SK-N-SH (cell line): ENCODE data around the gene PTPA. TPM values are rescaled to one million over a fixed set of nuclear protein-coding genes. Genes with fewer than 3 reads are reported as not detected.

Experiments used
- CTCF ChIA-PET: fragments of 300-600, 350-600 bp; formaldehyde crosslinking; extraction: SDS; loops from one replicate; lab custom pipeline; 2021; lab: Yijun Ruan, JAX
- POLR2A ChIA-PET: fragments of 350-600 bp; sonication (Branson Sonifier 250); formaldehyde crosslinking; extraction: SDS; loops from one replicate; lab custom pipeline; 2020; ENCODE audit warnings: antibody characterized with exemption, inconsistent platforms; lab: Yijun Ruan, JAX
- DNase-seq: peaks from one replicate; pipeline ENCODE4 v3.0.0; 2012
- H2AFZ ChIP-seq: fragments of 200-600 bp; sonication (generic); 2 replicates; pipeline ENCODE4 v1.8.1; 2016; ENCODE audit warnings: antibody characterized with exemption, mild to moderate bottlenecking, low read depth
- H3F3A ChIP-seq: fragments of 200-600 bp; sonication (generic); replicated peaks from 2 replicates; pipeline ENCODE3; 2016; ENCODE audit warnings: antibody characterized with exemption, mild to moderate bottlenecking; ENCODE audit not compliant: insufficient read depth
- H3K27ac ChIP-seq, 2 experiments: fragments of 200-500 bp in 1 of 2; fragments of 200-600 bp in 1 of 2; sonication (Bioruptor generic) in 1 of 2; sonication (generic), shearing (Covaris generic) in 1 of 2; 2 replicates each; pipeline versions ENCODE4 v1.5.1 to v1.6.1; 2014 to 2016; ENCODE audit warnings: low read depth in 2 of 2, inconsistent platforms in 1 of 2, low read length in 1 of 2, mild to moderate bottlenecking in 1 of 2, mixed read lengths in 1 of 2
- H3K27me3 ChIP-seq: fragments of 200-600 bp; sonication (generic), shearing (Covaris generic); 2 replicates; pipeline ENCODE4 v1.6.1; 2016; ENCODE audit warnings: mixed run types; ENCODE audit not compliant: insufficient read depth
- H3K36me3 ChIP-seq, 2 experiments: fragments of 200-500 bp in 1 of 2; fragments of 200-600 bp in 1 of 2; sonication (Bioruptor generic) in 1 of 2; sonication (generic) in 1 of 2; replicated peaks in 1 of 2; 2 replicates each; pipeline versions ENCODE3 to v1.5.1; 2014 to 2016; ENCODE audit warnings: low read length in 1 of 2, mild to moderate bottlenecking in 1 of 2; ENCODE audit not compliant: insufficient read depth in 2 of 2, control insufficient read depth in 1 of 2
- H3K4me1 ChIP-seq, 2 experiments: fragments of 200-500 bp in 1 of 2; fragments of 200-600 bp in 1 of 2; sonication (Bioruptor generic) in 1 of 2; sonication (generic), shearing (Covaris generic) in 1 of 2; 2 replicates each; pipeline versions ENCODE4 v1.5.1 to v1.6.1; 2014 to 2016; ENCODE audit warnings: low read depth in 1 of 2, low read length in 1 of 2, mixed run types in 1 of 2; ENCODE audit not compliant: insufficient read depth in 2 of 2, control insufficient read depth in 1 of 2
- H3K4me2 ChIP-seq: fragments of 200-600 bp; sonication (generic), shearing (Covaris generic); 2 replicates; pipeline ENCODE4 v1.6.1; 2017; ENCODE audit warnings: mixed run types
- H3K4me3 ChIP-seq, 2 experiments: fragments of 200-500 bp in 1 of 2; fragments of 200-600 bp in 1 of 2; sonication (Bioruptor generic) in 1 of 2; sonication (generic), shearing (Covaris generic) in 1 of 2; 2 replicates each; pipeline versions ENCODE4 v1.5.1 to v1.8.1; 2014 to 2016; ENCODE audit warnings: low read depth in 2 of 2, inconsistent platforms in 1 of 2, low read length in 1 of 2, mild to moderate bottlenecking in 1 of 2, mixed read lengths in 1 of 2, moderate library complexity in 1 of 2
- H3K79me2 ChIP-seq: fragments of 200-600 bp; sonication (generic); 2 replicates; pipeline ENCODE4 v1.8.1; 2017; ENCODE audit warnings: mild to moderate bottlenecking; ENCODE audit not compliant: insufficient read depth
- H3K9ac ChIP-seq: fragments of 200-600 bp; sonication (generic); 2 replicates; pipeline ENCODE4 v1.6.1; 2017; ENCODE audit warnings: mixed run types
- H3K9me2 ChIP-seq: fragments of 200-600 bp; sonication (generic); 2 replicates; pipeline ENCODE4 v1.6.1; 2017; ENCODE audit warnings: mixed run types
- H3K9me3 ChIP-seq: fragments of 200-600 bp; sonication (generic); 2 replicates; pipeline ENCODE4 v1.6.1; 2017; ENCODE audit warnings: mixed run types, mild to moderate bottlenecking, moderate library complexity
- H4K20me1 ChIP-seq: fragments of 200-600 bp; sonication (generic); 2 replicates; pipeline ENCODE4 v1.6.1; 2017; ENCODE audit warnings: mild to moderate bottlenecking, mixed run types; ENCODE audit not compliant: insufficient read depth
- CHD2 ChIP-seq: fragments of 150-350 bp; IDR thresholded peaks from 2 replicates; pipeline ENCODE4 v1.6.1; 2018; ENCODE audit warnings: low read length; ENCODE audit not compliant: partially characterized antibody
- ELF1 ChIP-seq: IDR thresholded peaks from 2 replicates; pipeline ENCODE4 v1.4.0; 2012
- EP300 ChIP-seq, 2 experiments: IDR thresholded peaks; 2 replicates each; pipeline versions ENCODE4 v1.4.0 to v1.6.1; 2012; ENCODE audit warnings: borderline replicate concordance in 1 of 2, low read depth in 1 of 2, low read length in 1 of 2
- EZH2phosphoT487 ChIP-seq: fragments of 200-600 bp; sonication (generic); IDR thresholded peaks from 2 replicates; pipeline ENCODE4 v1.6.1; 2017; ENCODE audit warnings: low read depth, mixed run types, mild to moderate bottlenecking, antibody characterized with exemption, moderate library complexity, borderline replicate concordance
- FOSL2 ChIP-seq: IDR thresholded peaks from 2 replicates; pipeline ENCODE4 v1.4.0; 2012; ENCODE audit warnings: low read depth, mild to moderate bottlenecking, moderate library complexity, borderline replicate concordance
- FOXM1 ChIP-seq: IDR thresholded peaks from 2 replicates; pipeline ENCODE4 v1.4.0; 2012; ENCODE audit warnings: low read depth, mild to moderate bottlenecking
- GABPA ChIP-seq: IDR thresholded peaks from 2 replicates; pipeline ENCODE4 v1.4.0; 2012; ENCODE audit warnings: low read depth, mild to moderate bottlenecking
- MAX ChIP-seq: IDR thresholded peaks from 2 replicates; pipeline ENCODE4 v1.4.0; 2012; ENCODE audit warnings: low read depth
- MEF2A ChIP-seq: IDR thresholded peaks from 2 replicates; pipeline ENCODE4 v1.4.0; 2012; ENCODE audit warnings: low read depth, borderline replicate concordance
- MXI1 ChIP-seq: IDR thresholded peaks from 2 replicates; pipeline ENCODE4 v1.6.1; 2012; ENCODE audit warnings: mild to moderate bottlenecking, low read depth, low read length, improper control_type of control experiment
- NFIC ChIP-seq: IDR thresholded peaks from 2 replicates; pipeline ENCODE4 v1.4.0; 2012; ENCODE audit warnings: borderline replicate concordance
- NRF1 ChIP-seq: IDR thresholded peaks from 2 replicates; pipeline ENCODE4 v1.6.1; 2012; ENCODE audit warnings: low read depth, mild to moderate bottlenecking, low read length
- POLR2AphosphoS5 ChIP-seq: IDR thresholded peaks from 2 replicates; pipeline ENCODE4 v1.6.1; 2012; ENCODE audit warnings: low read depth, low read length
- RAD21 ChIP-seq: IDR thresholded peaks from 2 replicates; pipeline ENCODE4 v1.6.1; 2012; ENCODE audit warnings: mild to moderate bottlenecking, low read length
- RCOR1 ChIP-seq: fragments of 150-350 bp; IDR thresholded peaks from 2 replicates; pipeline ENCODE4 v1.6.1; 2017; ENCODE audit warnings: antibody characterized with exemption, low read length
- REST ChIP-seq: IDR thresholded peaks from 2 replicates; pipeline ENCODE4 v1.6.1; 2012; ENCODE audit warnings: mild to moderate bottlenecking, low read depth, low read length, moderate library complexity
- RFX5 ChIP-seq: IDR thresholded peaks from 2 replicates; pipeline ENCODE4 v1.6.1; 2012; ENCODE audit warnings: mild to moderate bottlenecking, improper control_type of control experiment, low read length
- RXRA ChIP-seq: IDR thresholded peaks from 2 replicates; pipeline ENCODE4 v1.4.0; 2012; ENCODE audit warnings: low read depth, mild to moderate bottlenecking, borderline replicate concordance
- TCF12 ChIP-seq: IDR thresholded peaks from 2 replicates; pipeline ENCODE4 v1.4.0; 2012
- USF1 ChIP-seq: IDR thresholded peaks from 2 replicates; pipeline ENCODE4 v1.4.0; 2012; ENCODE audit warnings: low read depth, borderline replicate concordance
- USF2 ChIP-seq: fragments of 150-350 bp; IDR thresholded peaks from 2 replicates; pipeline ENCODE4 v1.6.1; 2017; ENCODE audit warnings: antibody characterized with exemption, low read length, low read depth, borderline replicate concordance
- WGBS: methylation state at CpG from one replicate; pipeline ENCODE4 v1.1.6; 2017; ENCODE audit warnings: low lambda C conversion rate; 5-methylcytosine and 5-hydroxymethylcytosine counted together
- polyA plus RNA-seq, 3 experiments: library from polyadenylated mRNA; depleted of rRNA; stranded (reverse); fragments of >200 nt; gene quantifications; 2 replicates each; pipeline ENCODE4 v1.2.3, GENCODE V29; 2012

PTPA gene
- polyA plus RNA-seq, 1 of the 3 experiments (the other 2 are of a cell fraction) = 130 TPM

- H3K9me2 ChIP-seq = no peaks in the 10 kb centered on the region
- no peak for TF ChIP-seq POLR2AphosphoS5
- TF ChIP-seq MAX = no peak
- TF ChIP-seq, all 33 proteins: peak for 0
- no peak overlapping the region for H2AFZ ChIP-seq
- H3K4me2 ChIP-seq = no peak overlapping the region
- 94% methylated on average over 13 of the region's 16 CpGs for WGBS
- no peak for DNase-seq
- H3K27ac ChIP-seq = no peak overlapping the region
- H3K9ac ChIP-seq = no peak overlapping the region
- POLR2A ChIA-PET = no interaction called here
- no peaks in the 10 kb centered on the region for H3K36me3 ChIP-seq
- H3K27me3 ChIP-seq = no peaks in the 10 kb centered on the region
- H3K4me3 ChIP-seq = no peak overlapping the region
- no peaks in the 10 kb centered on the region for H4K20me1 ChIP-seq
- H3F3A ChIP-seq = peaks cover 2% of the 10 kb centered on the region
- no peaks in the 10 kb centered on the region for H3K9me3 ChIP-seq
- H3K79me2 ChIP-seq = no peaks in the 10 kb centered on the region
- H3K4me1 ChIP-seq = peaks cover 0 to 10% of the 10 kb centered on the region in 2 experiments; a peak in 2 of 4 replicates
- CTCF ChIA-PET = interaction anchor here (1.2 kb wide), 1 partner anchor 70 kb away, joined by 3 read pairs; no protein-coding TSS in a partner anchor
These were observed 35.1 kb upstream of the PTPA start for GRCh38 chr9:129075996-129076639.

GRCh38 chr9:129076640-129077037 lies 34.6 kb upstream of the PTPA start:
- CTCF ChIA-PET = interaction anchor here (1.2 to 1.7 kb wide), 2 partner anchors 70 to 548 kb away, joined by 3 read pairs; no protein-coding TSS in a partner anchor
- no peak for DNase-seq

More at GRCh38 chr9:129076640-129077037, 34.6 kb upstream of the PTPA start:
- Histone ChIP-seq H3K36me3 (no peaks in the 10 kb centered on the region), H3K27ac (no peak overlapping the region), H3K4me1 (peaks cover 0 to 12% of the 10 kb centered on the region in 2 experiments; a peak in 2 of 4 replicates), H3K79me2 (peaks cover 3% of the 10 kb centered on the region), H3K9me3 (no peaks in the 10 kb centered on the region), H3K4me2 (no peak overlapping the region), H3K9ac (no peak overlapping the region), H3K9me2 (no peaks in the 10 kb centered on the region), H3K27me3 (no peaks in the 10 kb centered on the region), H4K20me1 (no peaks in the 10 kb centered on the region), H3K4me3 (no peak overlapping the region), H2AFZ (no peak overlapping the region)
- 87% methylated on average over 11 of the region's 11 CpGs for WGBS
- POLR2A ChIA-PET = no interaction called here
- TF ChIP-seq EZH2phosphoT487 = no peak
- TF ChIP-seq MEF2A = no peak
- no peak for TF ChIP-seq ELF1
- TF ChIP-seq USF2 = no peak
- TF ChIP-seq USF1 = no peak
- TF ChIP-seq EP300 (IDR thresholded peaks at IDR 0.05; ENCODE audit: borderline replicate concordance in 1 of 2, low read depth in 1 of 2, low read length in 1 of 2) = no peak
- TF ChIP-seq NFIC = no peak
- no peak for TF ChIP-seq FOSL2
- TF ChIP-seq RCOR1 = no peak
- no peak for TF ChIP-seq NRF1
- TF ChIP-seq REST = no peak
- TF ChIP-seq GABPA = no peak
- no peak for TF ChIP-seq RAD21
- TF ChIP-seq CHD2 = no peak
- TF ChIP-seq RXRA = no peak
- TF ChIP-seq MXI1 = no peak
- no peak for TF ChIP-seq RFX5
- no peak for TF ChIP-seq TCF12
- no peak for TF ChIP-seq FOXM1
- TF ChIP-seq, all 33 proteins: peak for 0
- peaks cover 2% of the 10 kb centered on the region for H3F3A ChIP-seq
